H1 (cell line): ENCODE results near the gene SPATS2L. TPM values are rescaled to one million over a fixed set of nuclear protein-coding genes. Genes with fewer than 3 reads are reported as not detected.

Experiments used
- CTCF ChIA-PET: fragments of 300-600 bp; sonication (Branson Sonifier 250); formaldehyde crosslinking; loops from one replicate; lab custom pipeline; 2021; ENCODE audit not compliant: partially characterized antibody; lab: Charles Lee
- POLR2A ChIA-PET: fragments of 300-600 bp; sonication (Branson Sonifier 250); formaldehyde crosslinking; loops from one replicate; lab custom pipeline; 2021; ENCODE audit warnings: inconsistent platforms; ENCODE audit not compliant: partially characterized antibody; lab: Charles Lee
- DNase-seq, 2 experiments: peaks; one replicate each; pipeline versions ENCODE4 v3.0.0 to v3.0.0-alpha.2; 2010 to 2022; ENCODE audit warnings: low spot score in 2 of 2, low read depth in 1 of 2, mixed read lengths in 1 of 2
- FAIRE-seq: peaks from 2 replicates; lab custom pipeline; 2011; peaks lifted over from hg19 to GRCh38; lab: Jason Lieb, UNC
- H2AFZ ChIP-seq: 2 replicates; pipeline ENCODE4 v1.8.1; 2012; ENCODE audit warnings: low read length, inconsistent platforms
- H2AK5ac ChIP-seq: 2 replicates; pipeline ENCODE4 v1.6.1; 2013; ENCODE audit warnings: low read depth, low read length
- H2BK120ac ChIP-seq: replicated peaks from 2 replicates; pipeline ENCODE3; 2013; ENCODE audit warnings: low read depth, low read length, inconsistent platforms
- H2BK12ac ChIP-seq: 2 replicates; pipeline ENCODE4 v1.6.1; 2013; ENCODE audit warnings: low read depth, low read length
- H2BK15ac ChIP-seq: 2 replicates; pipeline ENCODE4 v1.6.1; 2013; ENCODE audit warnings: low read length
- H2BK20ac ChIP-seq: 2 replicates; pipeline ENCODE4 v1.6.1; 2013; ENCODE audit warnings: low read length
- H2BK5ac ChIP-seq: 2 replicates; pipeline ENCODE4 v1.6.1; 2013; ENCODE audit warnings: low read depth, low read length
- H3K14ac ChIP-seq: 2 replicates; pipeline ENCODE4 v1.6.1; 2013; ENCODE audit warnings: inconsistent platforms; ENCODE audit not compliant: insufficient read length
- H3K18ac ChIP-seq: 2 replicates; pipeline ENCODE4 v1.6.1; 2013; ENCODE audit warnings: low read length; ENCODE audit errors: extremely low read depth
- H3K23ac ChIP-seq: 2 replicates; pipeline ENCODE4 v1.6.1; 2013; ENCODE audit warnings: inconsistent platforms; ENCODE audit not compliant: insufficient read length
- H3K23me2 ChIP-seq: 2 replicates; pipeline ENCODE4 v1.6.1; 2013; ENCODE audit warnings: low read depth, low read length
- H3K27ac ChIP-seq: 2 replicates; pipeline ENCODE4 v1.6.1; 2011; ENCODE audit warnings: low read depth, low read length, inconsistent platforms
- H3K27me3 ChIP-seq, 4 experiments: replicated peaks in 1 of 4; 1 replicate in 1 of 4; 2 replicates in 3 of 4; pipeline versions ENCODE4 v1.6.1 to v1.8.1; 2011 to 2013; ENCODE audit warnings: low read length in 3 of 4, mild to moderate bottlenecking in 3 of 4, inconsistent platforms in 2 of 4, mixed read lengths in 2 of 4, moderate library complexity in 1 of 4; ENCODE audit not compliant: control insufficient read depth in 3 of 4, insufficient read depth in 3 of 4; ENCODE audit errors: extremely low read depth in 1 of 4
- H3K36me3 ChIP-seq, 4 experiments: 2 replicates each; pipeline versions ENCODE4 v1.6.1 to v1.8.1; 2011 to 2013; ENCODE audit warnings: mild to moderate bottlenecking in 4 of 4, low read length in 3 of 4, moderate library complexity in 2 of 4, control low read depth in 1 of 4, inconsistent platforms in 1 of 4; ENCODE audit not compliant: insufficient read depth in 4 of 4, control insufficient read depth in 2 of 4
- H3K4ac ChIP-seq: replicated peaks from 2 replicates; pipeline ENCODE3; 2013; ENCODE audit warnings: low read length, low read depth, mixed read lengths, inconsistent platforms; ENCODE audit not compliant: insufficient read length
- H3K4me1 ChIP-seq, 4 experiments: replicated peaks in 1 of 4; 1 replicate in 1 of 4; 2 replicates in 3 of 4; pipeline versions ENCODE4 v1.6.1 to v1.8.1; 2011 to 2013; ENCODE audit warnings: low read length in 3 of 4, inconsistent platforms in 2 of 4, mixed read lengths in 1 of 4; ENCODE audit not compliant: insufficient read depth in 4 of 4, control insufficient read depth in 3 of 4
- H3K4me2 ChIP-seq, 2 experiments: 2 replicates each; pipeline versions ENCODE4 v1.6.1 to v1.8.1; 2011 to 2013; ENCODE audit warnings: low read depth in 2 of 2, low read length in 2 of 2, control low read depth in 1 of 2, inconsistent platforms in 1 of 2, mild to moderate bottlenecking in 1 of 2; ENCODE audit not compliant: insufficient read depth in 1 of 2
- H3K4me3 ChIP-seq, 4 experiments: fragments of 200-600, 300-600 bp in 1 of 4; sonication (generic), shearing (Covaris generic), sonication (Bioruptor Twin) in 1 of 4; 2 replicates each; pipeline versions ENCODE4 v1.5.1 to v1.8.1; 2011 to 2016; ENCODE audit warnings: low read length in 4 of 4, low read depth in 3 of 4, control low read depth in 2 of 4, inconsistent platforms in 2 of 4, mild to moderate bottlenecking in 2 of 4, mixed read lengths in 1 of 4, moderate library complexity in 1 of 4; ENCODE audit not compliant: insufficient read depth in 2 of 4; ENCODE audit errors: extremely low read depth in 1 of 4
- H3K56ac ChIP-seq: replicated peaks from 2 replicates; pipeline ENCODE3; 2013; ENCODE audit warnings: low read depth, mild to moderate bottlenecking, mixed read lengths, low read length, inconsistent platforms; ENCODE audit not compliant: insufficient read length
- H3K79me1 ChIP-seq: 2 replicates; pipeline ENCODE4 v1.6.1; 2013; ENCODE audit warnings: low read depth, low read length, control low read depth
- H3K79me2 ChIP-seq, 2 experiments: 2 replicates each; pipeline versions ENCODE4 v1.6.1 to v1.8.1; 2012 to 2013; ENCODE audit warnings: low read length in 2 of 2, mild to moderate bottlenecking in 2 of 2, inconsistent platforms in 1 of 2; ENCODE audit not compliant: insufficient read depth in 2 of 2, control insufficient read depth in 1 of 2
- H3K9ac ChIP-seq, 4 experiments: replicated peaks in 1 of 4; 1 replicate in 1 of 4; 2 replicates in 3 of 4; pipeline versions ENCODE4 v1.6.1 to v1.8.1; 2011 to 2013; ENCODE audit warnings: low read depth in 3 of 4, low read length in 3 of 4, control low read depth in 2 of 4, mild to moderate bottlenecking in 2 of 4, moderate library complexity in 2 of 4, inconsistent platforms in 1 of 4; ENCODE audit errors: extremely low read depth in 1 of 4
- H3K9me3 ChIP-seq, 2 experiments: 2 replicates each; pipeline versions ENCODE4 v1.6.1 to v1.8.1; 2012 to 2013; ENCODE audit warnings: mild to moderate bottlenecking in 2 of 2, moderate library complexity in 2 of 2, control low read depth in 1 of 2, inconsistent platforms in 1 of 2, low read depth in 1 of 2, low read length in 1 of 2, mixed read lengths in 1 of 2; ENCODE audit not compliant: insufficient read depth in 2 of 2
- H4K20me1 ChIP-seq, 2 experiments: replicated peaks in 1 of 2; 2 replicates each; pipeline versions ENCODE3 to v1.8.1; 2011 to 2013; ENCODE audit warnings: inconsistent platforms in 2 of 2, low read length in 2 of 2, mild to moderate bottlenecking in 1 of 2; ENCODE audit not compliant: insufficient read depth in 2 of 2, control insufficient read depth in 1 of 2
- H4K5ac ChIP-seq: 2 replicates; pipeline ENCODE4 v1.6.1; 2013; ENCODE audit warnings: low read length, low read depth, mixed read lengths, inconsistent platforms; ENCODE audit not compliant: insufficient read length
- H4K8ac ChIP-seq: 2 replicates; pipeline ENCODE4 v1.8.0; 2013; ENCODE audit warnings: mild to moderate bottlenecking, moderate library complexity, low read length, inconsistent platforms; ENCODE audit not compliant: insufficient read depth; ENCODE audit errors: extremely low read depth
- H4K91ac ChIP-seq: replicated peaks from 2 replicates; pipeline ENCODE3; 2013; ENCODE audit warnings: low read length, mixed read lengths, inconsistent platforms; ENCODE audit not compliant: insufficient read length
- CREB1 ChIP-seq: IDR thresholded peaks from 2 replicates; pipeline ENCODE4 v1.6.1; 2012; ENCODE audit warnings: inconsistent platforms
- HDAC2 ChIP-seq, 2 experiments: fragments of 300-600 bp in 1 of 2; sonication (generic) in 1 of 2; IDR thresholded peaks; 2 replicates each; pipeline ENCODE4 v1.6.1; 2011 to 2012; ENCODE audit warnings: low read depth in 2 of 2, low read length in 2 of 2, mild to moderate bottlenecking in 2 of 2, moderate library complexity in 2 of 2, borderline replicate concordance in 1 of 2, inconsistent platforms in 1 of 2
- KDM5A ChIP-seq: fragments of 200-600 bp; IDR thresholded peaks from 2 replicates; pipeline ENCODE4 v1.7.1; 2012; ENCODE audit warnings: mild to moderate bottlenecking, low read length, inconsistent platforms, mixed read lengths
- MAX ChIP-seq: IDR thresholded peaks from 2 replicates; pipeline ENCODE4 v1.6.1; 2012; ENCODE audit warnings: inconsistent platforms
- POLR2AphosphoS5 ChIP-seq: IDR thresholded peaks from 2 replicates; pipeline ENCODE4 v1.6.1; 2011; ENCODE audit warnings: low read depth, low read length
- POU5F1 ChIP-seq: IDR thresholded peaks from 2 replicates; pipeline ENCODE4 v1.6.1; 2011; ENCODE audit warnings: low read depth, mild to moderate bottlenecking, low read length, moderate library complexity
- RNF2 ChIP-seq: fragments of 200-900, 300-1000 bp; sonication (generic); IDR thresholded peaks from 2 replicates; pipeline ENCODE4 v1.7.1; 2016; ENCODE audit warnings: borderline replicate concordance, low read depth, mild to moderate bottlenecking, antibody characterized with exemption, low read length; ENCODE audit not compliant: poor library complexity, severe bottlenecking; ENCODE audit errors: missing control alignments
- SIRT6 ChIP-seq: IDR thresholded peaks from one replicate; pipeline ENCODE4 v1.7.1; 2012; ENCODE audit warnings: low read length, inconsistent platforms
- WGBS, 2 experiments: shearing (Covaris generic) in 1 of 2; methylation state at CpG; one replicate each; pipeline versions ENCODE4 v1.1.6 to v1.1.7; 2013 to 2015; ENCODE audit warnings: low lambda C conversion rate in 2 of 2, mixed read lengths in 2 of 2, inconsistent platforms in 1 of 2, low coverage in 1 of 2, missing lambda C conversion rate in 1 of 2; ENCODE audit not compliant: insufficient replicate concordance in 2 of 2, insufficient coverage in 1 of 2, insufficient read length in 1 of 2; ENCODE audit errors: extremely low coverage in 1 of 2, missing lambda C conversion rate in 1 of 2; 5-methylcytosine and 5-hydroxymethylcytosine counted together
- polyA plus RNA-seq, 7 experiments: library from polyadenylated mRNA; depleted of rRNA in 3 of 7; stranded (reverse) in 5 of 7; unstranded in 2 of 7; fragments of >200 nt in 5 of 7; fragments of 200-250 nt in 2 of 7; gene quantifications; 1 replicate in 5 of 7; 2 replicates in 1 of 7; 4 replicates in 1 of 7; pipeline versions ENCODE4 v1.2.1 to v1.2.3, GENCODE V29; 2011 to 2013; ENCODE audit warnings: missing spikeins in 2 of 7, mixed read lengths in 2 of 7
- total RNA-seq: library from RNA; stranded (reverse); fragmentation: NEBNext Ultra II Directional; extraction: Animal tissue kit (Norgen Biotek cat#: 25700); gene quantifications from 2 replicates; pipeline ENCODE4 v1.2.1, GENCODE V29; 2021

The SPATS2L gene
- total and polyA plus RNA-seq, 2 of the 8 experiments (the other 6 are each of a cell fraction or from before 2014, with no cell fraction given), result 67.3 to 189 TPM

DNA sequence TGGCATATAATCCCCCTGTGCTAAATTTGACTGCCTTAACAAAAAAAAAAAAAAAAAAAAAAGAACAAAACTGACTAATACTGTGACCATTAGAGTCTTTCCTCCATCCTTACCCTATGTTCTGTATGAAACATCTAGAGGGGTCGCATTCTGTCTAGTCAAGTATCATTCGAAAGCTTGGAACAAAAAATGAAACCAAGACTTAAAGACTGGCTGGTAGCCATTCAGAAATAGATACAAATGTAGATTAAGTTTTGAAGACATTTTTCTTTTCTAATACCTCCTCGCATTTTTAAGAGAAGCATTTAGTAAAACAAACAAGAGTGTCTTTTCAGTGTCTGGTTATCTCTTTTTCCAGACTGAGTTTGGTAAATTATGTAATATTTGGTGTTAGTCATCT lies 66.7 kb downstream of the SPATS2L start:
- Histone ChIP-seq H4K91ac (no peak overlapping the region), H2AFZ (no peak overlapping the region), H2BK120ac (no peak overlapping the region), H3K4me1 (peaks cover 0 to 17% (median 10%) of the 10 kb centered on the region in 4 experiments; a peak in 6 of 7 replicates), H3K27ac (no peak overlapping the region), H4K20me1 (no peaks in the 10 kb centered on the region), H4K8ac (no peak overlapping the region), H2BK12ac (no peak overlapping the region), H2BK20ac (no peak overlapping the region), H3K9me3 (no peaks in the 10 kb centered on the region), H2BK15ac (no peak overlapping the region), H3K18ac (no peak overlapping the region), H3K27me3 (no peaks in the 10 kb centered on the region), H3K14ac (no peak overlapping the region), H3K79me1 (peaks cover 6% of the 10 kb centered on the region), H3K9ac (no peak overlapping the region), H2BK5ac (no peak overlapping the region), H3K23me2 (no peaks in the 10 kb centered on the region), H3K23ac (no peak overlapping the region), H3K4me2 (no peak overlapping the region), H3K36me3 (peaks cover 0 to 8% (median 3%) of the 10 kb centered on the region in 4 experiments; a peak in 4 of 8 replicates), H4K5ac (no peak overlapping the region), H3K4me3 (no peak overlapping the region), H2AK5ac (no peak overlapping the region), H3K79me2 (peaks cover 0 to 91% of the 10 kb centered on the region in 2 experiments; a peak in 3 of 4 replicates), H3K56ac (no peak overlapping the region), H3K4ac (no peak overlapping the region)
- ChIA-PET POLR2A (no interaction called here), CTCF (no interaction called here)
- no peak for TF ChIP-seq HDAC2 (IDR thresholded peaks at IDR 0.05; ENCODE audit: borderline replicate concordance in 1 of 2, low read depth in 2 of 2, low read length in 2 of 2)
- no peak for TF ChIP-seq CREB1
- no peak for TF ChIP-seq SIRT6
- no peak for TF ChIP-seq POLR2AphosphoS5
- TF ChIP-seq RNF2, result no peak
- no peak for TF ChIP-seq POU5F1
- TF ChIP-seq MAX, result no peak
- no peak for TF ChIP-seq KDM5A
- DNase-seq (no peak), FAIRE-seq (no peak)
- WGBS, 2 experiments, result 93% methylated on average over 3 of the region's 3 CpGs; no CpG with 5 or more reads in 1 of the 2 experiments
